OCI-LY3 (cell line): Measurements from ENCODE around the gene TCF21.

ENCODE experiments used
- CTCF ChIP-seq: fragments of 200-600, 300-600 bp; sonication (generic); IDR thresholded peaks from 2 replicates; pipeline ENCODE4 v1.5.1; 2014; ENCODE audit warnings: antibody characterized with exemption, low read length, low read depth
- EZH2phosphoT487 ChIP-seq: fragments of 200-600 bp; shearing (Covaris generic); IDR thresholded peaks from 2 replicates; pipeline ENCODE4 v1.6.1; 2018; ENCODE audit warnings: antibody characterized with exemption, mixed run types, low read depth

GRCh38 chr6:133855991-133856370 lies 32.9 kb upstream of the TCF21 start:
- TF ChIP-seq CTCF (no peak), EZH2phosphoT487 (no peak)
